GM21447 (cell line): Measurements from ENCODE around the gene ABCD2.
"Not testable (repeated sequence)": the region's sequence is repeated elsewhere in the genome, so short reads cannot be mapped to it uniquely, and the experiment has no call there.

Experiments
- ATAC-seq: cut with Tn5 transposase; IDR thresholded peaks from one replicate; pipeline ENCODE4 v1.9.1; 2021; ENCODE audit not compliant: unreplicated experiment

Gene ABCD2

DNA sequence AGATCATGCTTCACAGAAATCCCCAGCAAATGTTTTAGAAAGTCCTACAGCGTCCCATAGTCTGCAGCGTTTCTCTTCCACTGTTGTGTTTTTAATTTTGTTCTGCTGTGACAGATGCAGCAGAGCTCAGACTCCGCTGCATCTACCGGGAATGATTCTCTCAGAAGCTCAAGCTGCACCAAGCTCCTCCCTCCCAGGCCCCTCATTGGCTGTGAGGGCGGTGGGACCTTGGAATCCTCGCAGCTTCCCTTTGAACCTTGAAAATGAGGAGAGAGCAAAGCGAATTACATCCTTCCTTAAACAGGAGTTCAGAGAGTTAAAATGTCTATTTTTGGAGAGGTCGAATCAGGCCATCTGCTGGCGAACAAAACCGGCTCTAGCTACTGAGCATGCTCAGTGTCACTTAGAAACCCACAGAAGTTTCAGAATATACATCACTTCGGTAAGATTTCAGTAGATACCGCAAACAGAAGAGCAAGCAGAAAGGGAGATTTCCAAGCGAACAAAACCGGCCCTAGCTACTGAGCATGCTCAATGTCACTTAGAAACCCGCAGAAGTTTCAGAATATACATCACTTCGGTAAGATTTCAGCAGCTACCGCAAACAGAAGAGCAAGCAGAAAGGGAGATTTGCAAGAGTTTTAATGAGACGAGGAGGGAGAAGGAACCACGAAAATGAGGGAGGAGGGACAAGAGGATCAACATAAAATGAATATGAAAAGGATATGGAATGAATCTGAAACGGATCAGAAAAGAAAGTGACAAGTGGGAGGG, at the start of gene ABCD2:
ABCD2 (minus strand) TSS at position 144 of the 774 bp plus-strand sequence. CDS start 188 bp downstream, outside the sequence.
- peak; percentile 73 for ATAC-seq

DNA sequence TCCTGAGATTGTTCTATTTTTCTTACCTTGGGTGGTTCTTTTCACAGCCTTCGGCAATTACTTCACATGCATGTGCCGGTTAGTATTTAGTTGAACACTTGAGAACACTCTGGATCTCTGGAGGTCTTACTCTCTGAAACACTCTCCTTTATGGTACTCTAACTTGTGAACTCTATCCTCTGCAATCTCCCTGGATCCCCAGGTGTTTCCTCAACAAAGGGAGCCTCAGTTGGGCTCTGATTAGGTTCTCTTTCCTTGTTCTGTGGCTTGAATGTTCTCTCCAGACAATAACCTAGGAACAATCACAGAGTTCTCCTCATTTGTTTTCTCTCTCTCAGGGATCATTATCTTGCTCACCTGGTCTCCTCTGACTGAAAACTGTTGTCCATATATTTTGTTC, 40.5 kb upstream of the ABCD2 start:
- ATAC-seq = no peak

- ATAC-seq = no peak
Measured at GRCh38 chr12:39647383-39647782, 27.8 kb upstream of the ABCD2 start.

DNA sequence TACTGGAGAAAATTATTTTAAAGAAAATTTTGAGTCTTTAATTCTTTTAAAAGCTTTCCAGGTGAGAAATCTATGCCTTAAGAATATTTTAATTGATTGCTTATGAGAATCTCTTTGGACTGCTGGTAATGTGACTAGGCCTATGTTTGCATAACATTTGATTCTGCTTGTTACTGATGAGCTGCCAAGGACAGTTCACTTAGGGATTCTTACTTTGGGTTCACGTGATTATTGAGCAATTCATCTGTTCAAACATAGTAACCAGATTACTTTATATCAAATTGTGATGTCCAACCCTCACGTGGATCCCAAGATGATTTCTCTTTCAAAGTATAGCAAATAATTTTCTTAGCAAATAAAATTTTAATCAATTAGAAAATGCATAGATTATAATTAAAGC, 27.4 kb upstream of the ABCD2 start:
- ATAC-seq = no peak

GRCh38 chr12:39643052-39643451, 23.4 kb upstream of the ABCD2 start:
- no peak for ATAC-seq

GRCh38 chr12:39638840-39639239, 19.2 kb upstream of the ABCD2 start:
- ATAC-seq = no peak

GRCh38 chr12:39638178-39638577, 18.6 kb upstream of the ABCD2 start:
- ATAC-seq = no peak

DNA sequence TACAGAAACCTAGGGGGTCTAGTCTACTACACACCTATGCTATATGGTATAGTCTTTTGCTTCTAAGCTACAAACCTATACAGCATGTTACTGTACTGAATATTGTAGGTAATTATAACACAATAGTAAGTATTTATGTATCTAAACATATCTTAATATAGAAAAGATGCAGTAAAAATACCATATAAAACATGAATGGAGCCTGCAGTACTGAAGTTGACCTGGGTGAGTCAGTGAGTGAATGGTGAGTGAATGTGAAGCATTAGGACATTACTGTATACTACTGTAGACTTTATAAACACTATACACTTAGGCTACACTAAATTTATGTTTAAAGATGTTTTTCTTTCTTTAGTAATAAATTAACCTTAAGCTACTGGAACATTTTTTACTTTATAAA, 13.1 kb upstream of the ABCD2 start:
- no peak for ATAC-seq

DNA sequence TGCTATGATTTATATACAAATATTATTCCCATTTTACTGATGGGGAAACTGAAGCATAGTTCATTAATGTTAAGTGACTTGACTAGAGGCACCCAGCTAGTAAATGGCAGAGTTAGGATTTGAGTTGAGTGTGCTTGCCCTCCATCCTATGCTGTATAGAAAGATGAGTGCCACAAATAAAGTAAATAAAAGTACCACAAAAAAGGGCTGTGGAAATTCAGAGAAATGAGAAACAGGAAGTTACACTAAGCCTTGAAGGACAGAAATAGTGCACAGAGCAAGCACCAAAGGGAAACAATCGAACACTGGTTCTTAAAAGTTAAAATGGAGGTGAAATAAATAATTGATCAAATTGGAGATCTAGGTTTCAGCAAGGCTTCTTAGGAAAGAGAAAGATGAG, 9.2 kb upstream of the ABCD2 start:
- no peak for ATAC-seq

GRCh38 chr12:39627914-39628313, 8.3 kb upstream of the ABCD2 start:
- no peak for ATAC-seq

DNA sequence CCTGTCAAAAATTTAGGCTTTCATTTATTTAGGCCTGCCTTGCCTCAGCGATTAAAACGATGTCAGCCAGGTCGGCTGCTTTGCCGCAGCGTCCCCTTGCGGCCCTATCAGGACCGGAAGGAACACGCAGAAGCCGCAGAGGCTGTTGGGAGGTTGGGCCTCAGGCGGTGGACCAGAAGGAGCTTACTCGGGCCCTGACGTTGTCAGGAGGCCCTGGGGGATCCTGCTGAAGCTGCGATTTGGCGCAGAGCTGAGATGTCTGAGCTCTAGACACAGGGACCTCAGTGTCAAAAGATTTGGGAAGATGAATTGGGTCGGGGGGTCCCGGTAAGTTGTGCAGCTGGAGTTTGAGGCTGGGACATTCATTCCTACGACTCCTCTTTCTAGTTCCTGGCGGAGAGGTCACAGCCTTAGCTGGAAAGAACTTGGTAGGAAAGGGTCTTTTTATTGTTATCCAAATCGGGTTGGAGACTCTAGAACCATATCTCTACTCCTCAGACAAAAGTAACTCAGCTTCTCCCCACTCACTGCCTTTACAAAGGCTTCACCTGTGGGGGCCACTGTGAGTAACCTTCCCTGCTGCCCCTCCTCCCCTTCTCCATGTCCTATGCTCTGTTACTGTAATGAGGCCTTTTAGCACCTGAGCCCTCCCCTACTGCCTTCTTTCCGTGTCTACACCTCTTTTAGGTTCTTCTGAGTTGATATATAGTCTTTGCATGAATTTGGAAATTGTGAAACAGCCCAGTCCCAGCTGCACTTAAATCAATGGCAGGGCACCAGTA, 6.6 kb upstream of the ABCD2 start:
- ATAC-seq = no peak

DNA sequence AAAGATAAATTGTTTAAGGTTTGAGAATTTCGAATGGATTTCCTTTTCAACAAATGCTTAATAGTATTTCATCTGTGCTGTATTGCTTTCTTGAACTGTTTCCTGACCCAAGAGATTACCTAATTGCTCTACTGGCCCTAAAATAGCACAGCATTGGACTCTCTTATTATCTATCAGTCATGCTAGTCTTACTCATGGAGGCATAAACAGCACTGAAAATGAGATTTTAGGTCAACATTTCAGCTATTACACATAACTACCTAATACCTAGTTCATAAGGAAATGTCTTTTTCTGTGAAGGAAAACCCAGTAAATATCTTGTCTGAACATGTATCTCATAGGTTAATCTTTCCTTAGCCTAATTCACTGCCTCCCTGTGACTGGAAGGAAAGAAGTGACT, 4.3 kb upstream of the ABCD2 start:
- ATAC-seq = no peak

GRCh38 chr12:39623160-39623559, 3.6 kb upstream of the ABCD2 start:
- ATAC-seq = not testable (repeated sequence)

DNA sequence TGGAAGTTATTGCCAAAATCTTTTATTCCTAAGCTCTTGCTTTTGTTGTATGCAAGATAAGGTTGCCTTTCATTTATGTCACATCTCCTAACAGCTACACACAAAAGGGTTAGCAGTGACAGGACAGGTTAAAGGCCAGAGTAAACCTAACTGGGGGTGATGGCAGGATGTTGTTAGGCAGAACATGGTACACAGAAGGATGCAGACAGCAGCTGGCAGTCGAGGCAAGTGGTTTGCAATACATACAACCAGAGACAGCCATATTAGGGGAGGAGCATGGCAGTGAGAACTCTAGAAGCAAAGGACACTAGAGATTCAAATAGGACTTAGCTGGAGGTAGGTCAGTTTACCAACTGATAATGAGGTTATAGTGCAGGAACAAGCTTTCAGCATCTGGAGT, 2.7 kb upstream of the ABCD2 start:
- ATAC-seq = no peak

- ATAC-seq = no peak
Measured at GRCh38 chr12:39621670-39622069, 2.1 kb upstream of the ABCD2 start.

GRCh38 chr12:39620659-39621658, 1.4 kb upstream of the ABCD2 start:
- peak; percentile 31 for ATAC-seq

DNA sequence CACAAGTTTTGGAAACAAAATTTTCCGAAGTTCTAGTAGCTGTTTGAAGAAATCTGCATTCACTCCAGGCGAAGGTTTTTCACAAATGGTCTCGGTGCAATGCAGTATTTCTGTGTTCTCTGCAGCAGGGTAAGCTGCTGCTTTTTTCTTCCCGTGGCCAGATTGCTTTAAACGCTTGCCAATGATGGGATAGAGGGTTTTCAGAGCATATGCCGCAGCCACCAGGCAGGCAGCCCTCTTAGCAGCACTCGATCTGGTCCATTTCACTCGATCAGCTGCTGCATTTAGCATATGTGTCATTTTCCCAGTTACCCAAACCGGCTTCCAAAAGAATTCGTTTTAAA, 315 bp downstream of the ABCD2 start:
- peak; percentile 19 for ATAC-seq

DNA sequence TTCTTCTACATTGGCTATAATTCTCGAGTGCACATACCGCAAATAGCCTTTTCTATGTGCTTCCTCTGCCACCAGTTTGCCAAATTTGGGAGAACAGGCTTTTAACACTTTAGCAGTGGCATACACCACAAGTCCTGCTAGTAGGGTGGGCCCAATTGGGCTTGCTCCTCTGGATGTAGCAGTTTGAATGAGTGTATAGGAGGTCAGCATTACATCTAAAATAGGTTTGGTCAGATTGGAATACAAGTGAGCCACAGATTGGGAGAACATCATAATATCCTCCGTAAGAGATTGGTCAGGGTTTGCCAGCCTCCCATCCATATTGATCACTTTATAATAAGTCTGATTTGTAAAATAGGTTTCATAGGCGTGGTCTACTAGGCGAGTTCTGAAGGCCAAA, 902 bp downstream of the ABCD2 start:
- no peak for ATAC-seq

GRCh38 chr12:39617887-39618286, 1.7 kb downstream of the ABCD2 start:
- peak; percentile 17 for ATAC-seq

GRCh38 chr12:39616666-39617065, 2.9 kb downstream of the ABCD2 start:
- ATAC-seq = no peak

GRCh38 chr12:39616251-39616650, 3.4 kb downstream of the ABCD2 start:
- no peak for ATAC-seq
